CD4-positive, alpha-beta T cell treated with Interferon gamma for 1 hour (primary cell): Measurements from ENCODE around the gene SMOC2.

Experiments
- DNase-seq: peaks from one replicate; pipeline ENCODE4 v3.0.0-alpha.2; 2020

Gene SMOC2, protein sequence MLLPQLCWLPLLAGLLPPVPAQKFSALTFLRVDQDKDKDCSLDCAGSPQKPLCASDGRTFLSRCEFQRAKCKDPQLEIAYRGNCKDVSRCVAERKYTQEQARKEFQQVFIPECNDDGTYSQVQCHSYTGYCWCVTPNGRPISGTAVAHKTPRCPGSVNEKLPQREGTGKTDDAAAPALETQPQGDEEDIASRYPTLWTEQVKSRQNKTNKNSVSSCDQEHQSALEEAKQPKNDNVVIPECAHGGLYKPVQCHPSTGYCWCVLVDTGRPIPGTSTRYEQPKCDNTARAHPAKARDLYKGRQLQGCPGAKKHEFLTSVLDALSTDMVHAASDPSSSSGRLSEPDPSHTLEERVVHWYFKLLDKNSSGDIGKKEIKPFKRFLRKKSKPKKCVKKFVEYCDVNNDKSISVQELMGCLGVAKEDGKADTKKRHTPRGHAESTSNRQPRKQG

DNA sequence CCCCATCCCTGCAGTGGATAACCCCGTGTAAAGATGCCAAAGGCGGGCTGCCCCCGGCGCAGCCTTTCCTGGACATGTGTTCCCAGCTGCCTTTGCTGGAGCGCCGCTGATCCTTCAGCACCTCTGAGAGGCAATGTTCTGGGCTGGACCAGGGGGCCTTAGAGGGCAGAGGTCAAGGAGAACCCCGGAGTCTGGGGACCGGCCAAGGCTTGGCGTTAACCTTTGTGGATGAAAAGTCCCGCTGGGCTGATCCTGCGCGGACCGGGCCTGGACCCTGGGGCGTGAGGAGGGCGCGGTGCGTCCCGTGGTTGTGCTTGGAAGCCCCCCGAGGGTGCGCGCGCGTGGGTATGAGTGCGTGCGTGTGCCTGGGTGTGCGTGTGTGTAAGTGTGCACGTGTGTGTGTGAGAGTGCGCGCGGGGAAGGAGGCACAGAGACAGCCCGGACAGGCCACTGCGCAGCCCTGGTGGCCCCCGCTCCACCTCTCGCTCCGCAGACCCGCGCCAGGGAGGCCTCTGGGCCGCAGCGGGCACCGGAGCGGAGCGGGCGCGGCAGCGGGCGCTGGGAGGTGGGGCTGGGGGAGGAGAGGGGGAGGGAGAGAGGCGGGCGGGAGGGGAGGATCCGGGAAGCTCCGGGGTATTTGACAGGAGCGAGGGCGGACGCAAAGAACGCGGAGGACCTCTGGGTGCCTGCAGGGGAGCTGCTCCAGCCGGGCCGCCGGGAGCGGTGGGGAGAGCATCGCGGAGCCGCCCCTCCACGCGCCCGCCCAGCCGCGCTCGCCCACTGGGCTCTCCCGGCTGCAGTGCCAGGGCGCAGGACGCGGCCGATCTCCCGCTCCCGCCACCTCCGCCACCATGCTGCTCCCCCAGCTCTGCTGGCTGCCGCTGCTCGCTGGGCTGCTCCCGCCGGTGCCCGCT is at the start of gene SMOC2:
Gene SMOC2 (plus strand): TSS at position 665 of the 914 bp plus-strand sequence. CDS start 187 bp downstream, at position 852.
- DNase-seq, result no peak

DNA sequence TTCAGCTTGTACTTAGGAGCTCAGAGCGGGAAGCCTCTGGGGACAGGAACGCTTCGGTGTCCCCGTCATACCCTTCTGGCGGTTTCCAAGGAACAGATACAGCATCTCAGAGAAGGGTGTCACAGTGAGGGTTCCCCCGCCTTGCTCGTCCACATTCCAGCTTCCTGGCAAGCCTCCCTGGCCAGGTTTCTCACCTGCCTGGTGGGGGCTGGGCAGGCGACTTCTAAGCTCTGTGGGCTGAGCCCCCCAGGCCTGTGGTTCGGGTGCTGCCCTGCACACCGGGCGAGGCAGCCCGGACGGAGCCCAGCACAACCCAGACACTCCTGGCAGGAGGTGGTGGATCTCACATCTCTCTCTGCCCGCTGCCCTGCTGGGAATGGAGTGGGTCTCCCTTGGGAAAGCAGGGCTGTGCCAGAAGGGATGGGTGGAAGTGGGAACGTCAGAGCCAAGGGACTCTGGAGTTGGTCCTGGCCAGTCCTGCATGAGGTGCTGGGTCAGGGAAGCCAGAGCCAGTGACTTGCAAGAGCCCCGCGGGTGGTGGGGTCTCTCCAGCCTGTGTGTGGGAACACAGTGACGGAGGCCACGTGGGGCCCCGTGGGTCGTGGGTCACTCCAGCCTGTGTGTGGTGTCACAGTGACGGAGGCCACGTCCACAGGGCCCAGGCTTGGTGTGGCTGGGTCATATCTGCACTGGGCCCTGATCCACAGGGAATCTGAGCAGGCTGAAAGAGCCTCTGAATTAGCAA is 47.7 kb upstream of the SMOC2 start:
- no peak for DNase-seq

DNA sequence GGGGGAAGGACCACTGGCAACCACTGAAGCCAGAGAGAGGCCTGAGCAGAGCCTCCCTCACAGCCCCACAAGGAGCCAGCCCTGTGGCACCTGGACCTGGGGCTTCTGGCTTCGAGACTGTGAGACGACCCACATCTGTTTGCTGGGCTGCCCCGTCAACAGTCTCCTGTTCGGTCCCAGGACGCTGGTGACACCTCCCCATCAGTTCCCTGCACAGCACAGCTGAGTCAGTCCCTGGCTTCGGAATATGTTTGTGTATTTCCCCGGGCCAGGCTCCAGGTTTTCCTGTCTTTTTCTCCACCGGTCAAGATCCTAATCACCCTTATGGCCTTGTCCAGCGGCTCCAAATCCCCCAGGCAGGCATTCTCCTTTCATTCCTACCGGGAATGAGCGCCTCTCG is 46.4 kb upstream of the SMOC2 start:
- DNase-seq, result no peak

DNA sequence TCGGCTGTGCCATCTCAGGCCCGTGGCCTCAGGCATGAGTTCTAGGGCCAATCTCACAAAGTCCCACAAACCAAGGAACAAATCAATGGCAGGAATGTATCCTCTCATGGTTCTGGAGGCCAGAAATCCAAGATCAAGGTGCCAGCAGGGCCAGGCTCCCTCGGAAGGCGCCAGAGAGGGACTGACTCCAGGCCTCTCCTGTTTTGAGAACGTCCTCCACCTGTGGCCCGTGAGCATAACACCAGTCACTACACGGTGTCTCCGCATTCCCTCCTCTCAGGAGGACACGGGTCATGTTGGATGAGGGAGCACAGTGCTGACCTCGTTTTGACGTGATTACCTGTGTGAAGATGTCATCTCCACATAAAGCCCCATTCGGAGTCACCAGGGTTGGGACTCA is 45.0 kb upstream of the SMOC2 start:
- DNase-seq, result no peak

DNA sequence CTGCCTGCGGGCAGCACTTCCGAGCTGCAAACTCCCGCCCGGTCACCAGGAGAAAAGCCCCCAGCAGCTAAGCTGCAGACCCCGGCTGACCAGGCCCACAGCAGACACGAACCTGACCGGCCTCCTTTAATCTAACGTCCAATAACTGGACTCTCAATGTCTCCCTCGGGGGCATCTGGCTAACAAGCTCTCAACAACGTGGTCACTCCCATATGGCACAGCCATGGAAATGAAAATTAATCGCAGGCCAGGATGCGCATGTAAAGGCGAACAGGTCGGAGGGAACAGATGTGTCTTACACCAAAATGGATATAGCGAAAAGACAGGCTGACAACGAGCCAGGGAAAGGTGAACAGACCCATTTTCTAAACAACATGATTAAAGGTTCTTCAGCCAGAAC is 44.4 kb upstream of the SMOC2 start:
- DNase-seq, result no peak

DNA sequence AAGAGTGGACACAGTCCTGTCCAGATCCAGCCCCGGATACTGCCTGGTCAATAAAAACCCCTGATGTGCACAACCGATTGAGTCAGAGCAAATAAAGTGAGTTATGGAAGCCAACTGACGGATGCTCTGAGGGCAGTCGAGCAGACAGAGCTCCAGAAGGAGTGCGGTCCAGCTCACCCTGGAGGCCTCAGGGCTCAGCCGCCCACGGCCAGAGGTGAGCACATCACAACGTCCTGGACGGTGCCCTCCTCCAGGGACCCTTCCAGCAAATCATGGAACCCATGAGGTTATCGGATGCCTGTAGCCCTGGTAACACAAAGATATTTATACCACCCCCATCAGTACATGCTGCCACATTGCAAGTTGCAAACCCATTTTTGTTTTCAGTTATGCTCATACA is 44.0 kb upstream of the SMOC2 start:
- DNase-seq, result no peak

DNA sequence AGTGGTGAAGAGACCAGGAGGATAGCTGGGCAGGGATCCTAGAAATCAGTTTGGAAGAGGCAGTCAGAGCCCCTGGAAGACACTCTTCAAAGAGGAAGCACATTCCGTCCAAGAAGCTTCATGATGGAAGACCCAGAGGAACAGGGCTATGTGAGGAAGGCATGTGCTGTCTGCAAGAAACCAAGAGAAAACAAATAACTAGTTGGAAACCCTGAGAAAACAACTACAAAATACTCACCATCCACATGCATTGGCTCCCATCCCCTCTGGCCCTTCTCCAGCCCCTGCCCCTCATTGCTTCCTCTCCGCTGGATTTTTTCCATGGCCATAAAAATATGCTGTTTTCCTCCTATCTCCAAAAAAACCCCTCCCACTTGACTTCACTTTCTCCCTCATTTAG is 40.9 kb upstream of the SMOC2 start:
- DNase-seq, result no peak

DNA sequence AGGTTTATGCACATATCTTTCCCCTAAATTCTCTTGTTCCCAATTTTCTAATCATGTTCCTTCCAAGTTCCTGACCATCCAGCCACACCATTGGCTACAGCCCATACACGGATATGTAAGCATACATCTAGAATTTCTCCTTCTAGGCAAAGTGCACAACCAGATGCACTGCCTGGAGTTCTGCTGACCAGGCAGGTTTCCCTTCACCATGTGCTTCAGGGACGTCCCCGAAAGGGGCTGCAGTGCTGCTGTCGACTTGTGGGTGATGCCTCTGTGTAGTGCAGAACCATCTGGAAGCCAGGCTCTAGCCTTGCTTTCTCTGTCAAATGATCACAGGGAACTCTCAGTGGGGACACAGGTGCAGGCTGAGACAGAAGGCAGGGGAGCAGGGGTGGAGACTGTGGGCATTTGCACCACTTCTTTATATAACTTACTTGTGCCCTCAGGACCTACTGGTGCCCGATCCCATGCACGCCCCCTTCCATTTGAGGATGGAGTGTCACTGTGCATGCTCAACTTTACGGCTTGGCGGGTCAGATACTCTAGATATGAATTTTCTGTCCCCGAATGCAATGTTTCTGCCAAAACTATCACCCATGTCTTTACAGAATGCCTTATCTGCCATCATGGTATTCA is 37.5 kb upstream of the SMOC2 start:
- DNase-seq, result no peak

DNA sequence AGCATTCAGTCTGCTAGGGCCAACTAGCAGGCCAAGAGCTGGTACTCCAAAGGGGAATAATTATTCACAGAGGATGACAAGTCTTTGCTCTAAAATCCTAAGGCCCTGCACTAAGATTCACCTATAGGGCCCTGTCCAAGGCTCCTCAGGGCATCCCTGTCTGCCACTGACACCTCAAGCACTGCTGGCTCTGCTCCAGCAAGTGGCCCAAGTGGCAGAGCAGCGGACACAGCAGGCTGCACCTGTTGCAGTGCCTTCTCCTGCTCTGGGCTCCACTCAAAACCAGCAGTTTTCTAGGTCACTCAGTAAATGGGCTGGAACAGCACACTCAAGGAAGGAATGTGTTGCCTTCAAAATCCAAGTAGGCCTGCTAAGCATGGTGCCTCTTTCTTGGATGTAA is 36.4 kb upstream of the SMOC2 start:
- DNase-seq, result no peak

DNA sequence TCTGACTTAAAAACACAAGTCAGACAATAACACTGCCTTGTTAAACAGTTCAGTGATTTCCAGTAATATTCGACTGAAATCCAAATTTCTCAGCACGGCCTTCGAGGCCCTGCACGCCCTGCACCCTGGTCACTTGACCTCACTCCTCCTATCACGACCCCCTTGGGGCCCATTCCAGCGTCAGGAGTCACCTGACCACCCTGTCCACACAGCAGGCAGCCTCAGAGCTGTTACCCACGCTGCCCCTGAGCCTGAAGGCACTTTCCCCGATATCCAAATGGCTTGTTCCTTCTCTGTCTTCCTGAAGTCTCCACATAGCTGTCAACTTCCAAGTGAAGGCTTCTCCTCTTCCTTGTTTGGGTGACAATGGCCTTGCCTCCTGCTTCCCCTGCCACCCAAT is 33.1 kb upstream of the SMOC2 start:
- DNase-seq, result no peak

DNA sequence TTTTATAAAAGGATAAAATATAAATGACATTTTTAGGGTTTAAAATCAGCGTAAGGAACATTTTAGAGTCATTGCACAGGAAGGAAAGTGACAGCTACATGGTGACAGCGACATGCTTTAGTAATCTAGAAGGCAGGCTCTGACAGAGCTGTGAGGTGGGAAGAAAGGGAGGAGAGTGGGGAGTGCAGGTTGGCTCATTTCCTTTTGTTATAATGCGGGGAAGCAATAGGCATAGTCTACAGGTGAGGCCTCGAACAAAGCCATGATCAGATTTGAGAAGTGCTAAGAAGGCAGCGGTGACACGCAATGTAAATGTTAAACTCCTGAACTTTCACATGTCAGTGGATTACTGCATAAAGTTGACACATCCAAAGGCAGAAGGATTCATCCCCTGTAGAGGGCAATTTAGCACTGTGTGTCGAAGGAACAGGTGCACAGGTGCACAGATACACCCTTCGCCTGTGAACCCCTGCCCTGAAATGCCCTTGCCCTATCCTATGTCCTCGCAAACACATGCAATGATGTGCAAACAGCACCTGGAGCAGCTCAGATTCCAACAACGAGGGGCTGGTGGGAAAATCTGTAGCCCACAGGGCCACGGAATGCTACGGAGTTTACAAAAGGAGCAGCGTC is 32.4 kb upstream of the SMOC2 start:
- DNase-seq, result no peak

DNA sequence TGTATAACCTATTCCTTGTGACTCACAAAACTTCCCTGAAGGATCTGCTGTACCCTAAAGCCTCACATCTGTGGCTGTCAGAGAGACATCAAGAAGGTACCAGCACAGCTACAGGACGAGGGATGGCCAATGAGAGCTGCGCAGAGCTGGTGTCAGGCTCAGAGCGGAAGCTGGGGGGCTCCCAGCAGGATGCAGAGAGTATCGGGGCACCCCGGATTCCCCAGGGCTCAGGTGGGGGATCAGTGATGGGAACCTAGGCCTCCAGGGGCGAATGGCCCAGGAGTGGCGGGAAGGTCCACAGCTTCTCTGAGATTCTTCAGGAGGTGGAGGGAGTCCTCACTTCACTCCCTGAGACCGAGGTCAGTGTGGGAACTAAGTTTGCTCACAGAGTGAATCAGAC is 30.9 kb upstream of the SMOC2 start:
- DNase-seq, result no peak

DNA sequence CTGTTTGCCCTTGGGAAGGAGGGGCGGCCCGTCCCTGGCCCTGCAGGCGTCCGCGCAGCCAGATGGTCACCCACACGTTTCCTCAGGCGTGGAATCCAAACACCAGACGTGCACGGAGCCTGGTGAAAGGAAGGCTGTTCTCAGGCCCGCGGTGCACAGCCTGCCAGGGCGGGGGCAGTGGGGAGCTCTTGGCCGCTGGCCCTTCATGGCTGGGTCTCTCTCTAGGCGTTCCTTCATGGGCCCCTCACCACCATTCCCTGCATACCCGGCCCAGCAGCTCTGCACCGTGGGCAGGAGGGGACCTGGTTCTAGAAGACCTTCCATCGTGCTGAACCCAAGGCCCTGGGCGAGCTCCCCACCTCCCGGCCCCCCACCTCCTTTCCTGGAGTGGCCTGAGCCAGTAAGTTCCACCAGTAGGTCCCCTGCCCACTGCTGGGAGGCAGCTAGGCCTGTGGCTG is 30.4 kb upstream of the SMOC2 start:
- no peak for DNase-seq

DNA sequence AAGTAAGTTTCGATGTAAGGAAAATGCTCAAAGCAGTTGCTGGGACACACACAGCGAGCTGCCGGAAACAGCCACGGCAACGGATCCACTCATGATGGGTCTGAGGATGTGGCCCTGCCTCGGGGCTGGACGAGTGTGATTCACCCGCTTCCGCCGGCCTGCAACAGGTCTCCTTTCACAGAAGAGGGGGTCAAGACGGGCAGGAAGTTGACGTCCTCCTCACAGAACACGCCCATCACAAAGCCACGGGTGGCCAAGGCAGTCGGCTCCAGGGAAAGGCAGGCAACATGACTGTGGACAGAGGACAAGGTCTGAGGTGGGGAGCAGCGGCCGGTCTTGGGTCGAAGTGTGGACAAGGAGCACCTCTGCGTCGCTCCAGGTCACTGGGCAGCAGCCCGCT is 29.9 kb upstream of the SMOC2 start:
- DNase-seq, result no peak

DNA sequence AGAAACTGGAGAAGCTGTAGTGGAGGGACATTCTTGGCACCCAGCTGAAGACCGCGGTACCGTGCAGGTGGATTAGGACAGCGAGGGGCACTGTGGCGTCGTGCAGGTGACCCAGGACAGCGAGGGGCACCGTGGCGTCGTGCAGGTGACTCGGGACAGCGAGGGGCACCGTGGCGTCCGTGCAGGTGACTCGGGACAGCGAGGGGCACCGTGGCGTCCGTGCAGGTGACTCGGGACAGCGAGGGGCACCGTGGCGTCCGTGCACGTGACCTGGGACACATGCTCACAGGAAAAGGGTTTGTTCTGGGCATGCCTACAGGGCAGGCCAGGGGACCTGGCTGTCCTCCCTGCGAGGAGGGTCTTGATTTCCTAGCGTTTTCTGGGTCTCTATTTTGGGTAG is 29.2 kb upstream of the SMOC2 start:
- DNase-seq, result no peak

DNA sequence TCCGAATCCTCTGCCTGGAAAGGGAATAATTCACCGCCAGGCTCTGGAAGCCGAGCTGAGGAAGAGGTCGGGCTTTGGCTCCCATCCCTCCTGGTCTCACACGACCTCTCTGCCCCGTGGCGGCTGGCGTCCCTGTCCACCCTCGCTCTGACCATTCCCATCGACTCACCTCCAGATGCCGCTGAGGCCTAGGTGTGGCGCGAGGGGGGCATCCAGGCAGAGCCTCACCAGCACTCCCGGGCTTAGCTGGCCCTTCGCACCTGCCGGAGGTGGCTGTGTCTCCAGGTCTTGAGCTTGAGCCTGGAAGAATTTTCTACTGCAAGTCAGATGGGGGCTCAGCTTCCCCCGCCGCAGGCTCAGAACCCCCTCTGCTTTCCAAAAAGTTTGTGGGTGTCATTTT is 28.5 kb upstream of the SMOC2 start:
- no peak for DNase-seq

DNA sequence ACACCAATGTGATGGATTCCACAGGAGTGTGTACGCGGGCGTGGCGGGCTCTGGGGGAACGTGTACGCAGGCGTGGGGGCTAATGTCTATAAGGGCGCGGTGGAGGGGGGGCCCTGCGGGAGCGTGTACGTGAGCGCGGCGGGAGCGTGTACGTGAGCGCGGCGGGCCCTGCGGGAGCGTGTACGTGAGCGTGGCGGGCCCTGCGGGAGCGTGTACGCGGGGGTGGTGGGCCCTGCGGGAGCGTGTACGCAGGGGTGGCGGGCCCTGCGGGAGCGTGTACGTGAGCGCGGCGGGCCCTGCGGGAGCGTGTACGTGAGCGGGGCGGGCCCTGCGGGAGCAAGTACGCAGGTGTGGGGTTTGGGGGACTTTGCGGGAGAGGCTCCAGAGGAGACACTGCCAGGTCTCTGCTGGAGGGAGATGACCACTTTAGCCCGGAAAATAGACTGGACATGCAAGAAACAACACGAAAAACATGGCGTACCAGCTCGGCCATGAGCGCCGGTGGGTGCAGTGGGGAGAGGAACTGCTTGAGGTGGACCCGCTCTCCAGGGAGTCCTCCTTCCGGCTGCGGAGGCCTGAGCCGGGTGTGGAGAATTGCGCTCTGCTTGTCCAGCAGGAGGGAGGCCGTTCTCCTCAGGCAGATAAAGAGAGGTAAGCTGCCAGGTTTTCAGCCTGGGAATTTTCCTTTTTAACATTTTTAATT is 27.8 kb upstream of the SMOC2 start:
- no peak for DNase-seq

DNA sequence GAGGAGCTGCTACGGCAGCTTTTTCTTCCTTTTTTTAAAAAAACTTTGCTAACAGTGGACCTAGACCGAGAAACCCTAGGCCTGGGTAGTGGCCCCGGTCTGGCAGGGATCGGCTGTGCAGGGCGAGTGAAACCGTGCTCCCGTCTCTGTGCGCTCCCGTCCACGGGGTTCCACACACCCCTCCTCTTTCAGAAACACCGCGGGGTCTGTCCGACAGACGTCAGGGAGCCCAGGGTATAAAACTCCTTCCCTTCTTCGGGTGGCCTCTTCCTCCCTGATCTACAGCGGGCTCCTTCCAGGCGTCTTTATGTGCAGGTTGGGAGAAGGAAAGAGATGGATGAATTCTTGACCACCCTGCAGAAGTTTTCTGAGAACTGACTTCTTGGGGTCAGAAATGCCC is 27.1 kb upstream of the SMOC2 start:
- no peak for DNase-seq

DNA sequence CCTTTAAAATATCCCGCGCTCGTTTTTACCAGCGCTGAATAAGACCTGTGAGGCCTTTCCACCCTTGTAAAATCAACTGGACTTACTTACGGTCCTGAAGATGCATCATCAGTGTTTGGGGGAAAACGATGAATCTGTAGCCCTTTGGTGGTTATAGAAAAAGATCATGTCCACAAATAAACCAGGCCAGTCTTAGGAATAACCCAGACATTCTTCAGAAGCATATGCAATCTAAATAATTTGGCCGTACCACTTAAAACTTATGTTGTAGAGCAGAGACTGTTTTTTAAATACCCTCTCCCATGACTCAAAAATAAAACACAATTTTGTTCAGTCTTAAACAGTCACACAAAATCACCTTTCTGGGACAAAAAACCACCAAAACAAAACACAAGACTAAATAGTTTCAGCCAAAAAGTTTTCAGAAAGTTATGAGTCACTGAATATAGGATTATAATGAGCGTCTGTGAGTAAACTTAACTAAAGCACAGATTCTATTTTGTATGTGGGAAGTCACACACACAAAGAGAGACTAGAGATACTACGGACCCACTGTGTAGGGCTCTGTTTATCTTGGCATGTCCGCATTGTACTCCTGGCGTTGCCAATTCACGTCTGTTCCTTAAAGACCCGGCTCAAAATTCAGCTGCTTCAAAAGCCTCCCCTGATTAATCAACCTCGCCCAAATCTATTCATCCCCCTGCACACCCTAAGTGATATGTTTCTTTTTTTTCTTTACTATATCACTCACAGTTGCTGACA is 26.5 kb upstream of the SMOC2 start:
- DNase-seq, result no peak

DNA sequence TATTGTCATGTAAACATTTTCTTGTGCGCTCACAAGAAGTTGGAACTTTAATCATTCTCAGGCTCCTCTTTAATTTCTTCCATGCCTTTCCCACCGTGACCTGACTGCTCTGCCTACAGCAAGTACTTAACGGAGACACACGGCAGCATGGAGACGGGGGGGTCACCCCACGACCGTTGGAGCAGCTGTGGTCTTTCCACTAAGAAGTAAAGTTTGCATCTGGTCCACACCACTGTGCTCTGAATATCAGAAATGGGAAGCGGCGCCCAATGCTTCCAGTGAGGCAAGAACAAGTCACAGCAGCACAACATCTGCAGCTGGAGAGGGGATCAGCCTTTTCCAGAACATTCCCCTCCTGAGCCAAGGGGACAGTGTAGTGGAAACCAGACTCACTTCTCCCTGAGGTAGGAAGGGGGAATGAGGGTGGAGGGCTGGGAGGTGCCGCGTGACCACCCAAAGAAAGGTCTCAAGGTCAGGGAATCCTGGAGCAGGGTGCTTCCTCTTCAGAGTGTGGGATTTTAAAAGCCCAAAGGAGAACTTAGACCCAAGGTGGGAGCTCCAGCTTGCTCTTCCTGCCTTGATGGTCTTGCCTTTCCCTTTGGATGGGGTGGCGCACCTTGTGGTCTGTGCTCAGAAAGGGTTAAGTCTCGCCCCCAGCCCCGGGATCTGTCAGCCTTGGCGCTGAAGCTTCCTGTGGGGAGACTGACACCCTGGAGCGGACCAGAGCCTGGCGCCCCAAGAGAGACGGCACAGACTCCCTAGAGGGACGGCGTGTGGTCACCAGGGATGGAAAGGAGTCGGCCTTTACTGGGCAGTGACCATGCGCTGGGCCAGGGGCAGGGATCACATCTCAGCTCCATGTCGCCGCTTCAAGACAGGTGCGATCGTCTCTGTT is 25.6 kb upstream of the SMOC2 start:
- DNase-seq, result no peak
